Measurements from ENCODE around the gene TBXA2R. TPM values are rescaled to one million over a fixed set of nuclear protein-coding genes. Genes with fewer than 3 reads are reported as not detected.

Gene TBXA2R
- total and polyA plus RNA-seq, 2 experiments from 2014 or later: 0.42 to 0.73 TPM

DNA sequence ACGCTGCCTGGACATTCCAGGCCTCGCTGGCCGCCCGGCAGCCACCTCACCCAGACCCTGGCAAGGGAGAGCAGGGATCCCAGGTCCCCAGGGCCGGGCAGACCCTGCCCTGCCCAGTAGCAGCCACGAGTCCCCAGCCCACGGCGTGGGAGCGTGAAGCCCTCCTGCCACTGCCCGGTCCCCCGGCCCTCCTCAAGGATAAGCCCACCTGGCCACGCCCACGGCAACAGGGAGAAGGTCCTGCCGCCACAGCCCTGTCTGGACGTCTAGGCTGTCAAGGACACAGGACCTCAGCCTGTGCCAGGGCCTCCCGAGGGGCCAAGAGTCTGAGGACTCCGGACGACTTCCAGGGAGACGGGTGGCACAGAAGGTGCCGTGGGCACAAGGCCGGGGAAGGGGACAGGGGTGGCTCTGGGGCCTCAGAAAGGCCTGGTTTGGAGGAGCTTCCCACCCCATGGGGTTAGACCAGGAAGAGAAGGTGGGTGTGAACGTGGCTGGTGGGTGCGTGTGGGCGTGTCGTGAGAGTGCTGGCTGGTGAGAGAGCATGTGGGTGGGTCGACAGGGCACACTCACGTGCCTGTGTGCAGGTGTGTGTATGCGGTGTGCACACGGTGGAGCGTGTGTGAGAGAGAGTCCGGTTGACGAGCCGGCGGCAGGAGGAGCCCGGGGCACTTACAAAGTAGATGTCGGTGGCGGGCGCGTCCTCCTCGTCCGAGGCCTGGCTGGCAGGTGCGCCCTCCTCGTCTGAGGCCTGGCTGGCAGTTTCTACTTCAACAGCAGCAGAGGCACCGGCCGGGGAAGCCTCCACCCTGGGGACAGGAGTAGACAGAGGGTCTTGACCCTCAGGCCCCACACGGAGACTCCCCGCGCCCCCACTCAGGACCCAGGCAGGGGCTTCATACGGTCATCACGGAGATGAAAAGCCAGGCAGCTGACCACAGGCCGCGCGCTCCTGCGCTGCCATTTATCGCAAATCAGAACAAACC is 31.8 kb upstream of the TBXA2R start:
- Histone ChIP-seq H3K27ac (ENCODE audit: low read depth) (no peak overlapping the region), H3K27me3 (ENCODE audit: insufficient read depth) (no peaks in the 10 kb centered on the region), H3K79me2 (replicated peaks; ENCODE audit: insufficient read depth) (no peaks in the 10 kb centered on the region), H3K4me2 (no peak overlapping the region), H3F3A (replicated peaks; ENCODE audit: low read depth) (no peaks in the 10 kb centered on the region), H3K4me3 (no peak overlapping the region), H4K20me1 (replicated peaks; ENCODE audit: insufficient read depth) (no peaks in the 10 kb centered on the region), H3K9me2 (ENCODE audit: insufficient read depth) (no peaks in the 10 kb centered on the region), H3K4me1 (ENCODE audit: insufficient read depth) (no peaks in the 10 kb centered on the region), H2AFZ (no peak overlapping the region), H3K36me3 (ENCODE audit: insufficient read depth) (no peaks in the 10 kb centered on the region; the same call in 1 of the 2 replicates)
- no peak for DNase-seq (ENCODE audit: low spot score)
- no peak for TF ChIP-seq ZNF331 (CRISPR knock-in tag; IDR thresholded peaks at IDR 0.05; ENCODE audit: low read depth)
- no peak for TF ChIP-seq CREB1 (CRISPR knock-in tag; IDR thresholded peaks at IDR 0.05; ENCODE audit: low read depth)
- TF ChIP-seq NANOG (IDR thresholded peaks at IDR 0.05; ENCODE audit: borderline replicate concordance): no peak
- TF ChIP-seq, protein P1, sequence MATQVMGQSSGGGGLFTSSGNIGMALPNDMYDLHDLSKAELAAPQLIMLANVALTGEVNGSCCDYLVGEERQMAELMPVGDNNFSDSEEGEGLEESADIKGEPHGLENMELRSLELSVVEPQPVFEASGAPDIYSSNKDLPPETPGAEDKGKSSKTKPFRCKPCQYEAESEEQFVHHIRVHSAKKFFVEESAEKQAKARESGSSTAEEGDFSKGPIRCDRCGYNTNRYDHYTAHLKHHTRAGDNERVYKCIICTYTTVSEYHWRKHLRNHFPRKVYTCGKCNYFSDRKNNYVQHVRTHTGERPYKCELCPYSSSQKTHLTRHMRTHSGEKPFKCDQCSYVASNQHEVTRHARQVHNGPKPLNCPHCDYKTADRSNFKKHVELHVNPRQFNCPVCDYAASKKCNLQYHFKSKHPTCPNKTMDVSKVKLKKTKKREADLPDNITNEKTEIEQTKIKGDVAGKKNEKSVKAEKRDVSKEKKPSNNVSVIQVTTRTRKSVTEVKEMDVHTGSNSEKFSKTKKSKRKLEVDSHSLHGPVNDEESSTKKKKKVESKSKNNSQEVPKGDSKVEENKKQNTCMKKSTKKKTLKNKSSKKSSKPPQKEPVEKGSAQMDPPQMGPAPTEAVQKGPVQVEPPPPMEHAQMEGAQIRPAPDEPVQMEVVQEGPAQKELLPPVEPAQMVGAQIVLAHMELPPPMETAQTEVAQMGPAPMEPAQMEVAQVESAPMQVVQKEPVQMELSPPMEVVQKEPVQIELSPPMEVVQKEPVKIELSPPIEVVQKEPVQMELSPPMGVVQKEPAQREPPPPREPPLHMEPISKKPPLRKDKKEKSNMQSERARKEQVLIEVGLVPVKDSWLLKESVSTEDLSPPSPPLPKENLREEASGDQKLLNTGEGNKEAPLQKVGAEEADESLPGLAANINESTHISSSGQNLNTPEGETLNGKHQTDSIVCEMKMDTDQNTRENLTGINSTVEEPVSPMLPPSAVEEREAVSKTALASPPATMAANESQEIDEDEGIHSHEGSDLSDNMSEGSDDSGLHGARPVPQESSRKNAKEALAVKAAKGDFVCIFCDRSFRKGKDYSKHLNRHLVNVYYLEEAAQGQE (IDR thresholded peaks at IDR 0.05; ENCODE audit: unreplicated experiment): no peak
- TF ChIP-seq, protein P2, sequence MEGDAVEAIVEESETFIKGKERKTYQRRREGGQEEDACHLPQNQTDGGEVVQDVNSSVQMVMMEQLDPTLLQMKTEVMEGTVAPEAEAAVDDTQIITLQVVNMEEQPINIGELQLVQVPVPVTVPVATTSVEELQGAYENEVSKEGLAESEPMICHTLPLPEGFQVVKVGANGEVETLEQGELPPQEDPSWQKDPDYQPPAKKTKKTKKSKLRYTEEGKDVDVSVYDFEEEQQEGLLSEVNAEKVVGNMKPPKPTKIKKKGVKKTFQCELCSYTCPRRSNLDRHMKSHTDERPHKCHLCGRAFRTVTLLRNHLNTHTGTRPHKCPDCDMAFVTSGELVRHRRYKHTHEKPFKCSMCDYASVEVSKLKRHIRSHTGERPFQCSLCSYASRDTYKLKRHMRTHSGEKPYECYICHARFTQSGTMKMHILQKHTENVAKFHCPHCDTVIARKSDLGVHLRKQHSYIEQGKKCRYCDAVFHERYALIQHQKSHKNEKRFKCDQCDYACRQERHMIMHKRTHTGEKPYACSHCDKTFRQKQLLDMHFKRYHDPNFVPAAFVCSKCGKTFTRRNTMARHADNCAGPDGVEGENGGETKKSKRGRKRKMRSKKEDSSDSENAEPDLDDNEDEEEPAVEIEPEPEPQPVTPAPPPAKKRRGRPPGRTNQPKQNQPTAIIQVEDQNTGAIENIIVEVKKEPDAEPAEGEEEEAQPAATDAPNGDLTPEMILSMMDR (conservative IDR thresholded peaks at IDR 0.05; ENCODE audit: low read depth in 2 of 2): no peak
- TF ChIP-seq, protein P3, sequence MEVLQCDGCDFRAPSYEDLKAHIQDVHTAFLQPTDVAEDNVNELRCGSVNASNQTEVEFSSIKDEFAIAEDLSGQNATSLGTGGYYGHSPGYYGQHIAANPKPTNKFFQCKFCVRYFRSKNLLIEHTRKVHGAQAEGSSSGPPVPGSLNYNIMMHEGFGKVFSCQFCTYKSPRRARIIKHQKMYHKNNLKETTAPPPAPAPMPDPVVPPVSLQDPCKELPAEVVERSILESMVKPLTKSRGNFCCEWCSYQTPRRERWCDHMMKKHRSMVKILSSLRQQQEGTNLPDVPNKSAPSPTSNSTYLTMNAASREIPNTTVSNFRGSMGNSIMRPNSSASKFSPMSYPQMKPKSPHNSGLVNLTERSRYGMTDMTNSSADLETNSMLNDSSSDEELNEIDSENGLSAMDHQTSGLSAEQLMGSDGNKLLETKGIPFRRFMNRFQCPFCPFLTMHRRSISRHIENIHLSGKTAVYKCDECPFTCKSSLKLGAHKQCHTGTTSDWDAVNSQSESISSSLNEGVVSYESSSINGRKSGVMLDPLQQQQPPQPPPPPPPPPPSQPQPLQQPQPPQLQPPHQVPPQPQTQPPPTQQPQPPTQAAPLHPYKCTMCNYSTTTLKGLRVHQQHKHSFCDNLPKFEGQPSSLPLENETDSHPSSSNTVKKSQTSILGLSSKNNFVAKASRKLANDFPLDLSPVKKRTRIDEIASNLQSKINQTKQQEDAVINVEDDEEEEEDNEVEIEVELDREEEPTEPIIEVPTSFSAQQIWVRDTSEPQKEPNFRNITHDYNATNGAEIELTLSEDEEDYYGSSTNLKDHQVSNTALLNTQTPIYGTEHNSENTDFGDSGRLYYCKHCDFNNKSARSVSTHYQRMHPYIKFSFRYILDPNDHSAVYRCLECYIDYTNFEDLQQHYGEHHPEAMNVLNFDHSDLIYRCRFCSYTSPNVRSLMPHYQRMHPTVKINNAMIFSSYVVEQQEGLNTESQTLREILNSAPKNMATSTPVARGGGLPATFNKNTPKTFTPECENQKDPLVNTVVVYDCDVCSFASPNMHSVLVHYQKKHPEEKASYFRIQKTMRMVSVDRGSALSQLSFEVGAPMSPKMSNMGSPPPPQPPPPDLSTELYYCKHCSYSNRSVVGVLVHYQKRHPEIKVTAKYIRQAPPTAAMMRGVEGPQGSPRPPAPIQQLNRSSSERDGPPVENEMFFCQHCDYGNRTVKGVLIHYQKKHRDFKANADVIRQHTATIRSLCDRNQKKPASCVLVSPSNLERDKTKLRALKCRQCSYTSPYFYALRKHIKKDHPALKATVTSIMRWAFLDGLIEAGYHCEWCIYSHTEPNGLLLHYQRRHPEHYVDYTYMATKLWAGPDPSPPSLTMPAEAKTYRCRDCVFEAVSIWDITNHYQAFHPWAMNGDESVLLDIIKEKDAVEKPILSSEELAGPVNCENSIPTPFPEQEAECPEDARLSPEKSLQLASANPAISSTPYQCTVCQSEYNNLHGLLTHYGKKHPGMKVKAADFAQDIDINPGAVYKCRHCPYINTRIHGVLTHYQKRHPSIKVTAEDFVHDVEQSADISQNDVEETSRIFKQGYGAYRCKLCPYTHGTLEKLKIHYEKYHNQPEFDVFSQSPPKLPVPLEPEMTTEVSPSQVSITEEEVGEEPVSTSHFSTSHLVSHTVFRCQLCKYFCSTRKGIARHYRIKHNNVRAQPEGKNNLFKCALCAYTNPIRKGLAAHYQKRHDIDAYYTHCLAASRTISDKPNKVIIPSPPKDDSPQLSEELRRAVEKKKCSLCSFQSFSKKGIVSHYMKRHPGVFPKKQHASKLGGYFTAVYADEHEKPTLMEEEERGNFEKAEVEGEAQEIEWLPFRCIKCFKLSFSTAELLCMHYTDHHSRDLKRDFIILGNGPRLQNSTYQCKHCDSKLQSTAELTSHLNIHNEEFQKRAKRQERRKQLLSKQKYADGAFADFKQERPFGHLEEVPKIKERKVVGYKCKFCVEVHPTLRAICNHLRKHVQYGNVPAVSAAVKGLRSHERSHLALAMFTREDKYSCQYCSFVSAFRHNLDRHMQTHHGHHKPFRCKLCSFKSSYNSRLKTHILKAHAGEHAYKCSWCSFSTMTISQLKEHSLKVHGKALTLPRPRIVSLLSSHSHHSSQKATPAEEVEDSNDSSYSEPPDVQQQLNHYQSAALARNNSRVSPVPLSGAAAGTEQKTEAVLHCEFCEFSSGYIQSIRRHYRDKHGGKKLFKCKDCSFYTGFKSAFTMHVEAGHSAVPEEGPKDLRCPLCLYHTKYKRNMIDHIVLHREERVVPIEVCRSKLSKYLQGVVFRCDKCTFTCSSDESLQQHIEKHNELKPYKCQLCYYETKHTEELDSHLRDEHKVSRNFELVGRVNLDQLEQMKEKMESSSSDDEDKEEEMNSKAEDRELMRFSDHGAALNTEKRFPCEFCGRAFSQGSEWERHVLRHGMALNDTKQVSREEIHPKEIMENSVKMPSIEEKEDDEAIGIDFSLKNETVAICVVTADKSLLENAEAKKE (CRISPR knock-in tag; IDR thresholded peaks at IDR 0.05): no peak
- TF ChIP-seq ZNF114 (CRISPR knock-in tag; IDR thresholded peaks at IDR 0.05): no peak
- TF ChIP-seq, protein P4, sequence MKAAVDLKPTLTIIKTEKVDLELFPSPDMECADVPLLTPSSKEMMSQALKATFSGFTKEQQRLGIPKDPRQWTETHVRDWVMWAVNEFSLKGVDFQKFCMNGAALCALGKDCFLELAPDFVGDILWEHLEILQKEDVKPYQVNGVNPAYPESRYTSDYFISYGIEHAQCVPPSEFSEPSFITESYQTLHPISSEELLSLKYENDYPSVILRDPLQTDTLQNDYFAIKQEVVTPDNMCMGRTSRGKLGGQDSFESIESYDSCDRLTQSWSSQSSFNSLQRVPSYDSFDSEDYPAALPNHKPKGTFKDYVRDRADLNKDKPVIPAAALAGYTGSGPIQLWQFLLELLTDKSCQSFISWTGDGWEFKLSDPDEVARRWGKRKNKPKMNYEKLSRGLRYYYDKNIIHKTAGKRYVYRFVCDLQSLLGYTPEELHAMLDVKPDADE (IDR thresholded peaks at IDR 0.05): no peak
- TF ChIP-seq JUNB (IDR thresholded peaks at IDR 0.05; ENCODE audit: unreplicated experiment): no peak
- TF ChIP-seq EZH2 (IDR thresholded peaks at IDR 0.05; ENCODE audit: low read depth, unreplicated experiment): no peak
- TF ChIP-seq EZH2phosphoT487 (IDR thresholded peaks at IDR 0.05; ENCODE audit: unreplicated experiment): no peak
- no peak for TF ChIP-seq POLR2AphosphoS5 (IDR thresholded peaks at IDR 0.05; ENCODE audit: low read depth)
- TF ChIP-seq STAT1 (IDR thresholded peaks at IDR 0.05; ENCODE audit: unreplicated experiment): no peak
- H3K36me3 Mint-ChIP-seq (ENCODE audit: low read depth): peaks cover 13% of the 10 kb centered on the region
- H3K9me3 Mint-ChIP-seq: no peaks in the 10 kb centered on the region
- no peak overlapping the region for H3K27ac Mint-ChIP-seq
- no peak for ATAC-seq
- H3K27me3 Mint-ChIP-seq (ENCODE audit: insufficient read depth, low read depth, poor library complexity): peaks cover 3% of the 10 kb centered on the region
- no peaks in the 10 kb centered on the region for H3K4me1 Mint-ChIP-seq
- no peak overlapping the region for H3K4me3 Mint-ChIP-seq

Measured in GM23338 (cell line).